ENCODE data around the gene WDR88.

- TF ChIP-seq POLR2A (IDR thresholded peaks at IDR 0.05; ENCODE audit: low read depth, low read length), result no peak
- no peak for TF ChIP-seq POLR2AphosphoS5 (IDR thresholded peaks at IDR 0.05; ENCODE audit: low read depth, low read length)
- TF ChIP-seq PAX5 (IDR thresholded peaks at IDR 0.05; ENCODE audit: insufficient read depth, low read length, severe bottlenecking), result no peak
- TF ChIP-seq TAF1 (IDR thresholded peaks at IDR 0.05; ENCODE audit: low read depth, low read length), result no peak
Observed at GRCh38 chr19:33133438-33134031, 1.6 kb downstream of the WDR88 start.

Data from GM12891 (cell line).